ENCODE data around the gene ADCY9.

DNA sequence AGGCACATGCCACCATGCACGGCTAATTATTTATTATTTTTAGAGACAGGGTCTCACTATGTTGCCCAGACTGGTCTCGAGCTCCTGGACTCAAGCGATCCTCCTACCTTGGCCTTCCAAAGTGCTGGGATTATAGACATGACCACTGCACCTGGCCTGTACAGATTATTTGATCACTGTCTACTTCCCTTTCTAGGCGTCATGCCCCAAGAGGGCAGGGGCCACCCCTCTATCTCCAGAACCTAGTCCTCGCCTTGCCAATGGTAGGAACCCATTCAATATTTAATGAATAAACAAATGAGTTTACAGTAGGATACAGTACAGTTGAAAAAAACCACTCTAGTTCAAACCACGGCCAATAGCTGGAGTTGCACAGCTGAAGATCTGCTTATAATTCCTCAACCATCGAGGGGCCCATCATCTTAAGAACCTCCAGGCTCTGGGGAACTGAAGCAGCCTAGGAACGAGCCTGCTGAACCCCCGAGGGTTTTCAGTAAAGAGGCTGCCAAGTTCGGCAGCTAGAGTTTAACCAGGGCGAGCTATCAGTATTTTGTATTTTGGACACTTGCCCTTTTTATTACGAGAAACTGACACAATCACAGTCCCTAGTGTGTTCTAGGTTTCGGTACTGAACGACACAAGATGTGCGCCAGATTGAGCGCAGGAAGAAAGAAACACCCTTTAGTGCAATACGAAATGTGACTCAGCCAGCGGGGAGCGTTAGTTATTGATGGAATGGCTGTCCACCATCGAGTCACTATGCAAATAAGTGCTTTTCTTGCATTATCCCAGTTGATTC is 14.6 kb downstream of the ADCY9 start:
- TF ChIP-seq CTCF (conservative IDR thresholded peaks at IDR 0.05; ENCODE audit: low read depth in 2 of 2) (no peak), JUNB (IDR thresholded peaks at IDR 0.05; ENCODE audit: unreplicated experiment) (no peak), EZH2 (IDR thresholded peaks at IDR 0.05; ENCODE audit: low read depth, unreplicated experiment) (no peak), EZH2phosphoT487 (IDR thresholded peaks at IDR 0.05; ENCODE audit: unreplicated experiment) (no peak), POLR2AphosphoS5 (IDR thresholded peaks at IDR 0.05; ENCODE audit: low read depth) (no peak)

Measured in GM23338 (cell line).